H1 (cell line): Measurements from ENCODE around the gene ZC3HAV1. TPM values are rescaled to one million over a fixed set of nuclear protein-coding genes. Genes with fewer than 3 reads are reported as not detected.

Source experiments
- CTCF ChIA-PET: fragments of 300-600 bp; sonication (Branson Sonifier 250); formaldehyde crosslinking; loops from one replicate; lab custom pipeline; 2021; ENCODE audit not compliant: partially characterized antibody; lab: Charles Lee
- POLR2A ChIA-PET: fragments of 300-600 bp; sonication (Branson Sonifier 250); formaldehyde crosslinking; loops from one replicate; lab custom pipeline; 2021; ENCODE audit warnings: inconsistent platforms; ENCODE audit not compliant: partially characterized antibody; lab: Charles Lee
- DNase-seq, 2 experiments: peaks; one replicate each; pipeline versions ENCODE4 v3.0.0 to v3.0.0-alpha.2; 2010 to 2022; ENCODE audit warnings: low spot score in 2 of 2, low read depth in 1 of 2, mixed read lengths in 1 of 2
- FAIRE-seq: peaks from 2 replicates; lab custom pipeline; 2011; peaks lifted over from hg19 to GRCh38; lab: Jason Lieb, UNC
- H2AFZ ChIP-seq: 2 replicates; pipeline ENCODE4 v1.8.1; 2012; ENCODE audit warnings: low read length, inconsistent platforms
- H2AK5ac ChIP-seq: 2 replicates; pipeline ENCODE4 v1.6.1; 2013; ENCODE audit warnings: low read depth, low read length
- H2BK120ac ChIP-seq: replicated peaks from 2 replicates; pipeline ENCODE3; 2013; ENCODE audit warnings: low read depth, low read length, inconsistent platforms
- H2BK12ac ChIP-seq: 2 replicates; pipeline ENCODE4 v1.6.1; 2013; ENCODE audit warnings: low read depth, low read length
- H2BK15ac ChIP-seq: 2 replicates; pipeline ENCODE4 v1.6.1; 2013; ENCODE audit warnings: low read length
- H2BK20ac ChIP-seq: 2 replicates; pipeline ENCODE4 v1.6.1; 2013; ENCODE audit warnings: low read length
- H2BK5ac ChIP-seq: 2 replicates; pipeline ENCODE4 v1.6.1; 2013; ENCODE audit warnings: low read depth, low read length
- H3K14ac ChIP-seq: 2 replicates; pipeline ENCODE4 v1.6.1; 2013; ENCODE audit warnings: inconsistent platforms; ENCODE audit not compliant: insufficient read length
- H3K18ac ChIP-seq: 2 replicates; pipeline ENCODE4 v1.6.1; 2013; ENCODE audit warnings: low read length; ENCODE audit errors: extremely low read depth
- H3K23ac ChIP-seq: 2 replicates; pipeline ENCODE4 v1.6.1; 2013; ENCODE audit warnings: inconsistent platforms; ENCODE audit not compliant: insufficient read length
- H3K23me2 ChIP-seq: 2 replicates; pipeline ENCODE4 v1.6.1; 2013; ENCODE audit warnings: low read depth, low read length
- H3K27ac ChIP-seq: 2 replicates; pipeline ENCODE4 v1.6.1; 2011; ENCODE audit warnings: low read depth, low read length, inconsistent platforms
- H3K27me3 ChIP-seq, 4 experiments: replicated peaks in 1 of 4; 1 replicate in 1 of 4; 2 replicates in 3 of 4; pipeline versions ENCODE4 v1.6.1 to v1.8.1; 2011 to 2013; ENCODE audit warnings: low read length in 3 of 4, mild to moderate bottlenecking in 3 of 4, inconsistent platforms in 2 of 4, mixed read lengths in 2 of 4, moderate library complexity in 1 of 4; ENCODE audit not compliant: control insufficient read depth in 3 of 4, insufficient read depth in 3 of 4; ENCODE audit errors: extremely low read depth in 1 of 4
- H3K36me3 ChIP-seq, 4 experiments: 2 replicates each; pipeline versions ENCODE4 v1.6.1 to v1.8.1; 2011 to 2013; ENCODE audit warnings: mild to moderate bottlenecking in 4 of 4, low read length in 3 of 4, moderate library complexity in 2 of 4, control low read depth in 1 of 4, inconsistent platforms in 1 of 4; ENCODE audit not compliant: insufficient read depth in 4 of 4, control insufficient read depth in 2 of 4
- H3K4ac ChIP-seq: replicated peaks from 2 replicates; pipeline ENCODE3; 2013; ENCODE audit warnings: low read length, low read depth, mixed read lengths, inconsistent platforms; ENCODE audit not compliant: insufficient read length
- H3K4me1 ChIP-seq, 4 experiments: replicated peaks in 1 of 4; 1 replicate in 1 of 4; 2 replicates in 3 of 4; pipeline versions ENCODE4 v1.6.1 to v1.8.1; 2011 to 2013; ENCODE audit warnings: low read length in 3 of 4, inconsistent platforms in 2 of 4, mixed read lengths in 1 of 4; ENCODE audit not compliant: insufficient read depth in 4 of 4, control insufficient read depth in 3 of 4
- H3K4me2 ChIP-seq, 2 experiments: 2 replicates each; pipeline versions ENCODE4 v1.6.1 to v1.8.1; 2011 to 2013; ENCODE audit warnings: low read depth in 2 of 2, low read length in 2 of 2, control low read depth in 1 of 2, inconsistent platforms in 1 of 2, mild to moderate bottlenecking in 1 of 2; ENCODE audit not compliant: insufficient read depth in 1 of 2
- H3K4me3 ChIP-seq, 4 experiments: fragments of 200-600, 300-600 bp in 1 of 4; sonication (generic), shearing (Covaris generic), sonication (Bioruptor Twin) in 1 of 4; 2 replicates each; pipeline versions ENCODE4 v1.5.1 to v1.8.1; 2011 to 2016; ENCODE audit warnings: low read length in 4 of 4, low read depth in 3 of 4, control low read depth in 2 of 4, inconsistent platforms in 2 of 4, mild to moderate bottlenecking in 2 of 4, mixed read lengths in 1 of 4, moderate library complexity in 1 of 4; ENCODE audit not compliant: insufficient read depth in 2 of 4; ENCODE audit errors: extremely low read depth in 1 of 4
- H3K56ac ChIP-seq: replicated peaks from 2 replicates; pipeline ENCODE3; 2013; ENCODE audit warnings: low read depth, mild to moderate bottlenecking, mixed read lengths, low read length, inconsistent platforms; ENCODE audit not compliant: insufficient read length
- H3K79me1 ChIP-seq: 2 replicates; pipeline ENCODE4 v1.6.1; 2013; ENCODE audit warnings: low read depth, low read length, control low read depth
- H3K79me2 ChIP-seq, 2 experiments: 2 replicates each; pipeline versions ENCODE4 v1.6.1 to v1.8.1; 2012 to 2013; ENCODE audit warnings: low read length in 2 of 2, mild to moderate bottlenecking in 2 of 2, inconsistent platforms in 1 of 2; ENCODE audit not compliant: insufficient read depth in 2 of 2, control insufficient read depth in 1 of 2
- H3K9ac ChIP-seq, 4 experiments: replicated peaks in 1 of 4; 1 replicate in 1 of 4; 2 replicates in 3 of 4; pipeline versions ENCODE4 v1.6.1 to v1.8.1; 2011 to 2013; ENCODE audit warnings: low read depth in 3 of 4, low read length in 3 of 4, control low read depth in 2 of 4, mild to moderate bottlenecking in 2 of 4, moderate library complexity in 2 of 4, inconsistent platforms in 1 of 4; ENCODE audit errors: extremely low read depth in 1 of 4
- H3K9me3 ChIP-seq, 2 experiments: 2 replicates each; pipeline versions ENCODE4 v1.6.1 to v1.8.1; 2012 to 2013; ENCODE audit warnings: mild to moderate bottlenecking in 2 of 2, moderate library complexity in 2 of 2, control low read depth in 1 of 2, inconsistent platforms in 1 of 2, low read depth in 1 of 2, low read length in 1 of 2, mixed read lengths in 1 of 2; ENCODE audit not compliant: insufficient read depth in 2 of 2
- H4K20me1 ChIP-seq, 2 experiments: replicated peaks in 1 of 2; 2 replicates each; pipeline versions ENCODE3 to v1.8.1; 2011 to 2013; ENCODE audit warnings: inconsistent platforms in 2 of 2, low read length in 2 of 2, mild to moderate bottlenecking in 1 of 2; ENCODE audit not compliant: insufficient read depth in 2 of 2, control insufficient read depth in 1 of 2
- H4K5ac ChIP-seq: 2 replicates; pipeline ENCODE4 v1.6.1; 2013; ENCODE audit warnings: low read length, low read depth, mixed read lengths, inconsistent platforms; ENCODE audit not compliant: insufficient read length
- H4K8ac ChIP-seq: 2 replicates; pipeline ENCODE4 v1.8.0; 2013; ENCODE audit warnings: mild to moderate bottlenecking, moderate library complexity, low read length, inconsistent platforms; ENCODE audit not compliant: insufficient read depth; ENCODE audit errors: extremely low read depth
- H4K91ac ChIP-seq: replicated peaks from 2 replicates; pipeline ENCODE3; 2013; ENCODE audit warnings: low read length, mixed read lengths, inconsistent platforms; ENCODE audit not compliant: insufficient read length
- CEBPB ChIP-seq: IDR thresholded peaks from 2 replicates; pipeline ENCODE4 v1.6.1; 2012; ENCODE audit warnings: low read depth, low read length
- FOSL1 ChIP-seq: IDR thresholded peaks from 2 replicates; pipeline ENCODE4 v1.6.1; 2011; ENCODE audit warnings: mild to moderate bottlenecking, low read depth, low read length, moderate library complexity; ENCODE audit not compliant: insufficient read depth
- POU5F1 ChIP-seq: IDR thresholded peaks from 2 replicates; pipeline ENCODE4 v1.6.1; 2011; ENCODE audit warnings: low read depth, mild to moderate bottlenecking, low read length, moderate library complexity
- RXRA ChIP-seq: IDR thresholded peaks from 2 replicates; pipeline ENCODE4 v1.6.1; 2011; ENCODE audit warnings: low read depth, mild to moderate bottlenecking, low read length, moderate library complexity; ENCODE audit not compliant: insufficient read depth
- SAP30 ChIP-seq: fragments of 300-600 bp; sonication (generic); IDR thresholded peaks from 2 replicates; pipeline ENCODE4 v1.7.1; 2012; ENCODE audit warnings: low read length, moderate library complexity, mild to moderate bottlenecking, inconsistent platforms; ENCODE audit not compliant: insufficient read depth, insufficient replicate concordance
- SP4 ChIP-seq: IDR thresholded peaks from 2 replicates; pipeline ENCODE4 v1.6.1; 2012; ENCODE audit warnings: low read length, inconsistent platforms
- SUZ12 ChIP-seq: fragments of 200-600 bp; sonication (generic); IDR thresholded peaks from 2 replicates; pipeline ENCODE4 v1.6.1; 2012; ENCODE audit warnings: mild to moderate bottlenecking, inconsistent platforms, low read length, moderate library complexity, mixed read lengths
- TAF1 ChIP-seq: IDR thresholded peaks from 2 replicates; pipeline ENCODE4 v1.6.1; 2011; ENCODE audit warnings: mild to moderate bottlenecking, low read depth, low read length
- TAF7 ChIP-seq: optimal IDR thresholded peaks from 2 replicates; pipeline ENCODE3; 2011; ENCODE audit warnings: low read depth, mild to moderate bottlenecking, inconsistent platforms, low read length, moderate library complexity, borderline replicate concordance
- polyA plus RNA-seq, 7 experiments: library from polyadenylated mRNA; depleted of rRNA in 3 of 7; stranded (reverse) in 5 of 7; unstranded in 2 of 7; fragments of >200 nt in 5 of 7; fragments of 200-250 nt in 2 of 7; gene quantifications; 1 replicate in 5 of 7; 2 replicates in 1 of 7; 4 replicates in 1 of 7; pipeline versions ENCODE4 v1.2.1 to v1.2.3, GENCODE V29; 2011 to 2013; ENCODE audit warnings: missing spikeins in 2 of 7, mixed read lengths in 2 of 7
- total RNA-seq: library from RNA; stranded (reverse); fragmentation: NEBNext Ultra II Directional; extraction: Animal tissue kit (Norgen Biotek cat#: 25700); gene quantifications from 2 replicates; pipeline ENCODE4 v1.2.1, GENCODE V29; 2021

The ZC3HAV1 gene
- total and polyA plus RNA-seq, 2 of the 8 experiments (the other 6 are each of a cell fraction or from before 2014, with no cell fraction given), result 22.5 to 43.4 TPM

DNA sequence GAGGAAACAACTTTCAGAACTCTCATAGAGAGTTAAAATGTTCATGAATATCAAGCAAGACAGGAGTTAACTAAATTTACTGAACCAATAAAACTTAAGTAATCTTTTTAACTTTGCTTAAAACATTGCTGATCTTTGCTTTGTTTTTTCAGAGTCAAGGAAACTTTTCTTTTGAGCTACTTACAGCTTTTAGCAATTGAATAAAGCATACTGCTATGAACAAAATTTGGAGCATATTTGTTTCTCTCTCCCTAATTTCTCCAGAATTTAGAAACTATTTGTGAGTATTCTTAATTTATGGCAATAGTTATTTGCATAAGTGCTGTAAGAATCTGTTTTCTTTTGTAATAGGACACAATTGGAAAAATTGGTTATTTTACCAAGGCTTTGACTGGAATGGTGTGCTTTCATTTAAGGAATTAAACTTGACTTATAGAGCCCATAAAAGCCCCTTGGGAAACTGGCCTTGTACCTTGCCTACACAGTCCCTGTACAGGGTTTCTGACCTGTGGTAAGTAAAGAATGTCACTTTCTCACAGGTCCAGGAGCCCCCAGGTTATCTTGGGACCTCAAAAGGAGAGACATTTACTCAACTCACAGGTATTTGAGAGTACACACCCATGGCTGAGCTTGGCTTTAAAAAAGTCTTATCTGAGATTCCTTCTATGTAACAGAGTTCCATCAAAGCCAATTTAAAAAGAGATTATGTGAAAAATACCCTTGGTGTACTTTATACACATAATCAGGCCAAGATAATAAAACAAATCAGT lies 105.0 kb downstream of the ZC3HAV1 start:
- CTCF ChIA-PET, result interaction anchor here (1.2 kb wide), 1 partner anchor 8 kb away, joined by 3 read pairs; no protein-coding TSS in a partner anchor

More for the DNA sequence above, 105.0 kb downstream of the ZC3HAV1 start:
- POLR2A ChIA-PET, result no interaction called here
- peak in 1 of 2 experiments; percentile 22 for DNase-seq
- H2BK12ac ChIP-seq, result no peak overlapping the region
- TF ChIP-seq SP4 (no peak), RXRA (no peak), TAF7 (no peak), TAF1 (no peak), FOSL1 (no peak), POU5F1 (no peak), SUZ12 (no peak), CEBPB (no peak), SAP30 (no peak)
- TF ChIP-seq, all 59 proteins: peak for 0
- no peak overlapping the region for H2BK120ac ChIP-seq
- H3K9me3 ChIP-seq, result peaks cover 4 to 7% of the 10 kb centered on the region in 2 experiments; a peak in 2 of 4 replicates
- no peaks in the 10 kb centered on the region for H3K79me1 ChIP-seq
- no peak overlapping the region for H3K18ac ChIP-seq
- H3K56ac ChIP-seq, result no peak overlapping the region
- H3K23ac ChIP-seq, result no peak overlapping the region
- H3K4ac ChIP-seq, result no peak overlapping the region
- H3K14ac ChIP-seq, result no peak overlapping the region
- no peaks in the 10 kb centered on the region for H3K23me2 ChIP-seq
- H3K4me3 ChIP-seq, result no peak overlapping the region
- H3K27me3 ChIP-seq, result no peaks in the 10 kb centered on the region
- H4K91ac ChIP-seq, result no peak overlapping the region
- H2AK5ac ChIP-seq, result no peak overlapping the region
- H2BK20ac ChIP-seq, result no peak overlapping the region
- H3K79me2 ChIP-seq, result no peaks in the 10 kb centered on the region
- no peak overlapping the region for H4K5ac ChIP-seq
- H3K4me1 ChIP-seq, result no peaks in the 10 kb centered on the region
- no peak overlapping the region for H3K9ac ChIP-seq
- no peak overlapping the region for H2BK5ac ChIP-seq
- H4K8ac ChIP-seq, result no peak overlapping the region
- H3K27ac ChIP-seq, result no peak overlapping the region
- no peaks in the 10 kb centered on the region for H3K36me3 ChIP-seq
- no peak overlapping the region for H2AFZ ChIP-seq
- no peaks in the 10 kb centered on the region for H4K20me1 ChIP-seq
- H2BK15ac ChIP-seq, result no peak overlapping the region
- no peak for FAIRE-seq
- H3K4me2 ChIP-seq, result no peak overlapping the region
